Measurements from ENCODE around the gene RGS19.
A peak's percentile ranks its signal among the peaks of the same experiment; 100 is the strongest.
"Not testable (repeated sequence)": the region's sequence is repeated elsewhere in the genome, so short reads cannot be mapped to it uniquely, and the experiment has no call there.

RGS19 gene

GRCh38 chr20:64092258-64093012, 13.1 kb upstream of the RGS19 start:
- DNase-seq, result no peak

GRCh38 chr20:64091770-64092169, 12.5 kb upstream of the RGS19 start:
- no peak for DNase-seq

GRCh38 chr20:64091340-64091739, 12.0 kb upstream of the RGS19 start:
- no peak for DNase-seq

- DNase-seq, result no peak
These were observed 10.8 kb upstream of the RGS19 start for GRCh38 chr20:64090165-64090564.

- DNase-seq, result not testable (repeated sequence)
These were observed 9.3 kb upstream of the RGS19 start for GRCh38 chr20:64088586-64088985.

- not testable (repeated sequence) for DNase-seq
These were observed 8.0 kb upstream of the RGS19 start for GRCh38 chr20:64087226-64087825.

GRCh38 chr20:64086801-64087200, 7.5 kb upstream of the RGS19 start:
- no peak for DNase-seq

- no peak for DNase-seq
These were observed 5.4 kb upstream of the RGS19 start for GRCh38 chr20:64084685-64085152.

- DNase-seq, result no peak
These were observed 4.7 kb upstream of the RGS19 start, which contains the start of gene LKAAEAR1 for GRCh38 chr20:64083804-64084684. Gene LKAAEAR1 (minus strand): TSS chr20:64084398. CDS start chr20:64084219, 179 bp downstream.

GRCh38 chr20:64083378-64083803, 4.1 kb upstream of the RGS19 start:
- peak; percentile 78 for DNase-seq

- DNase-seq, result no peak
These were observed 3.6 kb upstream of the RGS19 start for GRCh38 chr20:64082820-64083377.

GRCh38 chr20:64082126-64082731, 2.9 kb upstream of the RGS19 start:
- no peak for DNase-seq

GRCh38 chr20:64081624-64081964, 2.3 kb upstream of the RGS19 start:
- DNase-seq, result no peak

- no peak for DNase-seq
These were observed 1.7 kb upstream of the RGS19 start for GRCh38 chr20:64080813-64081623.

- DNase-seq, result peak; percentile 40
These were observed 895 bp upstream of the RGS19 start, which contains the start of gene OPRL1 for GRCh38 chr20:64080013-64080812. Gene OPRL1 (plus strand): TSS chr20:64080082. CDS start chr20:64092721, 12,639 bp downstream.

- no peak for DNase-seq
These were observed 415 bp downstream of the RGS19 start for GRCh38 chr20:64078934-64079272.

GRCh38 chr20:64077876-64078551, 1.3 kb downstream of the RGS19 start:
- DNase-seq, result peak; percentile 68

- DNase-seq, result no peak
These were observed 1.8 kb downstream of the RGS19 start for GRCh38 chr20:64077541-64077875.

- DNase-seq, result peak; percentile 52
These were observed 2.2 kb downstream of the RGS19 start for GRCh38 chr20:64077094-64077493.
